Heart left ventricle (tissue), 16 donors: ENCODE results near the gene NEUROD6. TPM values are rescaled to one million over a fixed set of nuclear protein-coding genes. Genes with fewer than 3 reads are reported as not detected.

ENCODE experiments used
- ATAC-seq, 4 donors: fragments of 200-7000 bp; cut with Tn5 transposase; one replicate each; pipeline ENCODE4 v1.9.1; 2020 to 2022; ENCODE audit warnings: moderate library complexity in 4 of 4, mild to moderate bottlenecking in 3 of 4, moderate number of reproducible peaks in 1 of 4
- DNase-seq, 5 donors: peaks; one replicate each; pipeline ENCODE4 v3.0.0-alpha.2; 2020
- H3K27ac ChIP-seq, 12 donors: fragments of 200-600 bp; sonication (generic) in 4 of 12; one replicate each; pipeline versions ENCODE4 v1.5.0 to v1.8.0; 2016 to 2022; ENCODE audit warnings: mild to moderate bottlenecking in 2 of 12
- H3K27me3 ChIP-seq, 9 donors: fragments of 200-600 bp; sonication (generic) in 2 of 9; one replicate each; pipeline versions ENCODE4 v1.5.1 to v1.8.0; 2016 to 2022; ENCODE audit warnings: mild to moderate bottlenecking in 3 of 9
- H3K36me3 ChIP-seq, 9 donors: fragments of 200-600 bp; sonication (generic) in 2 of 9; one replicate each; pipeline versions ENCODE4 v1.5.0 to v1.8.0; 2018 to 2022; ENCODE audit warnings: mild to moderate bottlenecking in 2 of 9
- H3K4me1 ChIP-seq, 12 donors: fragments of 200-600 bp; sonication (generic) in 4 of 12; one replicate each; pipeline versions ENCODE4 v1.5.0 to v1.8.0; 2016 to 2022; ENCODE audit warnings: mild to moderate bottlenecking in 3 of 12
- H3K4me3 ChIP-seq, 12 donors: fragments of 200-600 bp; sonication (generic) in 4 of 12; one replicate each; pipeline versions ENCODE4 v1.5.0 to v1.8.0; 2017 to 2022; ENCODE audit warnings: mild to moderate bottlenecking in 9 of 12, moderate library complexity in 4 of 12
- H3K9me3 ChIP-seq, 12 donors: fragments of 200-600 bp; sonication (generic) in 4 of 12; one replicate each; pipeline versions ENCODE4 v1.5.0 to v1.8.0; 2016 to 2022; ENCODE audit warnings: mild to moderate bottlenecking in 1 of 12
- POLR2A ChIP-seq, 2 donors: fragments of 450-650 bp; IDR thresholded peaks; one replicate each; pipeline ENCODE4 v1.6.1; 2017; ENCODE audit warnings: antibody characterized with exemption in 2 of 2, mild to moderate bottlenecking in 2 of 2, moderate library complexity in 2 of 2
- WGBS, 4 donors: extraction: QIAGEN DNeasy Blood & Tissue Kit in 2 of 4; methylation state at CpG; one replicate each; pipeline versions ENCODE4 v1.1.5 to v1.1.7; 2013 to 2018; 5-methylcytosine and 5-hydroxymethylcytosine counted together
- intact Hi-C, 10 donors: fragments of 100-400 bp; cut with DNase I; formaldehyde crosslinking; loops; one replicate each; pipeline versions ENCODE4 v1.11.1 to v1.14.2; 2022
- polyA plus RNA-seq, 2 donors: library from polyadenylated mRNA; stranded (reverse); fragments of 200-250 nt; gene quantifications; one replicate each; pipeline ENCODE4 v1.2.3, GENCODE V29; 2013
- total RNA-seq, 9 donors: library from RNA; depleted of rRNA in 2 of 9; stranded (reverse); fragments of >200 nt in 2 of 9; fragmentation: NEBNext Ultra II Directional in 3 of 9; extraction: Animal tissue kit (Norgen Biotek cat#: 25700) in 3 of 9; gene quantifications; one replicate each; pipeline versions ENCODE4 v1.1.0 to v1.2.4, GENCODE V29; 2016 to 2023
- TF ChIP-seq, protein P1 (sequence below), 12 donors: fragments of 200-600 bp; sonication (generic) in 4 of 12; IDR thresholded peaks; one replicate each; pipeline versions ENCODE4 v1.5.0 to v1.8.0; 2018 to 2022; ENCODE audit warnings: antibody characterized with exemption in 12 of 12, mild to moderate bottlenecking in 5 of 12
- donor health status: ischemic (EF 13 %, LVEDD 7.1; RV severe dilation, severe dysfunction).
- donor health status: healthy with polysubstance abuse.
- donor health status: DM: no; HTN: yes; CAD: no.
- donor health status: DM: no; HTN: no; CAD: no.
- donor health status: ischemic (EF 25% LVEDD 6.9; RV normal size, moderate dysfunction).
- donor health status: ischemic (EF 25% LVEDD 5.7; RV mildly dilated, moderate dysfunction).
- donor health status: healthy.
- donor health status: DM: yes; HTN: yes; CAD: no.
- donor health status: ischemic (EF 35%, LVEDD 5.7; RV mildly dilated, moderate dysfunction).
- donor health status: nonischemic (EF 11% LVEDD 7.7; RV severe dilation, severe dysfunction).
- donor health status: DM: yes; HTN: yes; CAD: no.
- donor health status: PGD.
- donor health status: ischemic (EF 29% LVEDD 5.4; RV normal size, mild dysfunction).
- donor health status: nonischemic (EF 23%, LVEDD 6.1; RV moderate dilation, normal function).

Gene NEUROD6
- total and polyA plus RNA-seq, 11 donors, result not detected

DNA sequence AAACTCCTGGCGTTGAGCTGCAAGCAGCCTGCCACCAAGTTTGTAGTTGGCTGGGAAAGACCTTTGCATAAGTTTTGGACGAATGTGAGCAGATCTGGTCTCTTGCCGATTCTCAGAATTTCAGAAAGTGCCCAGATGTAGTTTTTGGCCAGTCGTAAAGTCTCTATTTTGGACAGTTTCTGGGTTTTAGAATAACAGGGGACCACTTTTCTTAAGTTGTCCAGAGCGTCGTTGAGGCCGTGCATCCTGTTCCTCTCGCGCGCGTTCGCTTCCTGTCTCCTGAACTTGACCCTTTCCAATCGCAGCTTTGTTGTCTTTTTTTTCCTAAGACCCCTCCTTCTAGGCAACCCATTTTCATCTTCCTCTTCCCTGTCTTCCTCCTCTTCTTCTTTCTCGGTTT lies 1.8 kb downstream of the NEUROD6 start:
- WGBS, 4 donors, result 53 to 64% (median 58%) methylated on average over 14 of the region's 14 CpGs

DNA sequence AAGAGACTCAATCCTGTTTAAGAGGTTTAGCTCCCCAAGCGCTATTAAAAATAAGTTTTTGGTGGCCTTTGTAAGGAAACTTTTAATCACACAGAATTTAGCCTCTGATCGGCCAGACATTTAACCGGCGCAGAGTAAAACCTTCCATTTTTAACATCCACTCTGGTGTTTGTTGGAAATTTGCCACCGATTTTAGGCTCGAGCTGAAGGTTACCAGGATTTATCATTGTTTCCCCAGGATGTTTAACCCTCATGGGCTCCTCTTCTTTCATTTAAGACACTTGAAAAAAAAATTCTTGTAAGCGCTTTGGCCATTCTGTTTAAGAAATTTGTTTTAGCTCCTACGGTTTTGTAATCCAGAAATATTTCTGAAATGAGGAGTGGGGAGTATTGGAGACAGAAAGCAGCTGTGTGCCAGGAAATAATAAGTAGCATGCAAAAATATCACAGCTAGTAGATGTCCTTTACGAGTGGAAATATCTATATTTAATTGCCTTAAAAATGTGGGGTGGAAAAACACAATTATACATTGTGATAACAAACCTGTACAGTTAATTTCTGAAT lies 3.4 kb downstream of the NEUROD6 start:
- DNase-seq (no peak), ATAC-seq (no peak)
- Histone ChIP-seq H3K4me1 (peaks cover 0 to 12% (median 0%) of the 10 kb centered on the region in 12 donors), H3K27ac (no peak overlapping the region), H3K27me3 (peaks cover 9 to 70% (median 34%) of the 10 kb centered on the region in 9 donors), H3K9me3 (no peaks in the 10 kb centered on the region), H3K4me3 (peak overlapping the region in 3 of 12 donors; percentile 32 to 40 (median 37)), H3K36me3 (no peaks in the 10 kb centered on the region)
- intact Hi-C loops, result no loop called here
- no peak for TF ChIP-seq POLR2A (IDR thresholded peaks at IDR 0.05)
- TF ChIP-seq, protein P1, sequence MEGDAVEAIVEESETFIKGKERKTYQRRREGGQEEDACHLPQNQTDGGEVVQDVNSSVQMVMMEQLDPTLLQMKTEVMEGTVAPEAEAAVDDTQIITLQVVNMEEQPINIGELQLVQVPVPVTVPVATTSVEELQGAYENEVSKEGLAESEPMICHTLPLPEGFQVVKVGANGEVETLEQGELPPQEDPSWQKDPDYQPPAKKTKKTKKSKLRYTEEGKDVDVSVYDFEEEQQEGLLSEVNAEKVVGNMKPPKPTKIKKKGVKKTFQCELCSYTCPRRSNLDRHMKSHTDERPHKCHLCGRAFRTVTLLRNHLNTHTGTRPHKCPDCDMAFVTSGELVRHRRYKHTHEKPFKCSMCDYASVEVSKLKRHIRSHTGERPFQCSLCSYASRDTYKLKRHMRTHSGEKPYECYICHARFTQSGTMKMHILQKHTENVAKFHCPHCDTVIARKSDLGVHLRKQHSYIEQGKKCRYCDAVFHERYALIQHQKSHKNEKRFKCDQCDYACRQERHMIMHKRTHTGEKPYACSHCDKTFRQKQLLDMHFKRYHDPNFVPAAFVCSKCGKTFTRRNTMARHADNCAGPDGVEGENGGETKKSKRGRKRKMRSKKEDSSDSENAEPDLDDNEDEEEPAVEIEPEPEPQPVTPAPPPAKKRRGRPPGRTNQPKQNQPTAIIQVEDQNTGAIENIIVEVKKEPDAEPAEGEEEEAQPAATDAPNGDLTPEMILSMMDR (IDR thresholded peaks at IDR 0.05), result no peak
- 48 to 59% (median 49%) methylated on average over 9 of the region's 9 CpGs for WGBS, 4 donors

More for the DNA sequence above, 1.8 kb downstream of the NEUROD6 start:
- H3K27ac ChIP-seq, result no peak overlapping the region
- DNase-seq (no peak), ATAC-seq (no peak)
- intact Hi-C loops, result no loop called here
- H3K9me3 ChIP-seq, result no peaks in the 10 kb centered on the region
- H3K36me3 ChIP-seq, result no peaks in the 10 kb centered on the region
- peaks cover 0 to 12% (median 0%) of the 10 kb centered on the region in 12 donors for H3K4me1 ChIP-seq
- peaks cover 9 to 74% (median 39%) of the 10 kb centered on the region in 9 donors for H3K27me3 ChIP-seq
- no peak for TF ChIP-seq POLR2A (IDR thresholded peaks at IDR 0.05)
- TF ChIP-seq, protein P1 (IDR thresholded peaks at IDR 0.05), result no peak
- no peak overlapping the region for H3K4me3 ChIP-seq

DNA sequence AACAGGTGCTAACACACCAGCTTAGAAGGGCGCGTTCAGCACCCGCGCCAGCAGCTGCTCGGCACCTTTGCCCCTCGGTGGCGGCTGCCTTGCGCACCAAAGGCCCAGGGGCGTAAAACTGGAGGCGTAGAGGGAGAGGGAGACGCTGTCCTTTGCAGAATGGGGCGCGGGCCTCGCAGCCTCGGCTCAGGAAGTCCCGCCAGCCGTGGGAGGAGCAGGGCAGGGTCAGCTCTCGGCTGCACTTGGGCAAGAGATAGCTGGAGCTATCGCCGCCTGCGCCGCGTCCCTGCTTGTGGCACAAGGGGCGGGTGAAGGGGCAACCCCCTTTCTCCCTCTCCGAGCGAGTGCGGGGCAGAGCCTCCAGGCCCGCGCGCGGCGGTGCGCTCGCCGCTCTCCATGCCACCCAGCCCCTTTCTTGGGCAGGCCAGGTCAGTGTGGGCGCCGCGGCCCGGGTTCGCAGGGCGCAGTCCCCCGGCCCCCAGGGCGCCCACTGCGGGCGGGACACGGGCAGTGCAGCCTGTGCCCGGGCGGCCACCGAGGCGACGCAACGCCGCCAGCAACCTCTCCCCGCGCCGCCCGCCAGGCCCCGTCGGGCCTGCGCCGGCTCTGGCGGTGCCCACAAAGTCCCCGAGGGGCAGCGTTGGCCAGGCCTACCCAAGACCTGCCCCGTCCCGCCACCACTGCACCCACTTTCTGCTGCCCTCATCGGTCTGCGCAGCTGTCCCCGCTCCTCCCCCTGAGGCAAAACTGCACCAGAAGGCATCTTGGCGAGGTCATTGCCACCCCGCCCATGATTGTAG lies 4.1 kb downstream of the NEUROD6 start:
- WGBS, 4 donors, result 6 to 9% (median 7%) methylated on average over 36 to 71 of the region's 71 CpGs
- Histone ChIP-seq H3K36me3 (no peaks in the 10 kb centered on the region), H3K27ac (peak overlapping the region in 1 of 12 donors; percentile 18), H3K4me1 (peaks cover 0 to 12% (median 0%) of the 10 kb centered on the region in 12 donors), H3K4me3 (peak overlapping the region in 7 of 12 donors; percentile 5 to 40 (median 22)), H3K27me3 (peaks cover 5 to 69% (median 34%) of the 10 kb centered on the region in 9 donors), H3K9me3 (no peaks in the 10 kb centered on the region)
- intact Hi-C loops, result no loop called here
- no peak for DNase-seq
- ATAC-seq, result peak in 2 of 4 donors; percentile 22 to 31
- TF ChIP-seq, protein P1 (IDR thresholded peaks at IDR 0.05), result peak in 2 of 12 donors; percentile 11 to 12
- TF ChIP-seq POLR2A (IDR thresholded peaks at IDR 0.05), result no peak

DNA sequence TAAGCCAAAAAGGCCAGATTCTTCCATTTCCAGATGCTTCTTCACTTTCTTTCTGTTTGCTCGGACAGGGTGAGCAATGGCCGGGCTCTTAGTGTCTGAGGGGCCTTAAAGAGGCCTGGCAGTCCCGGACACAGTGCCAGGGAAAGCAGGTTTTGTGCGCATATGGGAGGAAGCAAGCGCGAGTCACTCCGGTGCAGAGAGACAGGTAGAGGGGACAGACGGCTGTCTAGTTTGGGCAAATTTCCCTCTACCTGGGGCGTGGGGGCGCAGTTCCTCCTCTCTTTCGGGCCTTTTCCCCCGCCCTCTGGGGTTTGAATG lies 4.7 kb downstream of the NEUROD6 start:
- intact Hi-C loops, result no loop called here
- Histone ChIP-seq H3K4me1 (peaks cover 0 to 12% (median 0%) of the 10 kb centered on the region in 12 donors), H3K27me3 (peaks cover 5 to 68% (median 34%) of the 10 kb centered on the region in 9 donors), H3K9me3 (no peaks in the 10 kb centered on the region), H3K27ac (peak overlapping the region in 1 of 12 donors; percentile 18), H3K4me3 (peak overlapping the region in 7 of 12 donors; percentile 5 to 40 (median 22)), H3K36me3 (no peaks in the 10 kb centered on the region)
- ATAC-seq, result no peak
- TF ChIP-seq POLR2A (IDR thresholded peaks at IDR 0.05), result no peak
- TF ChIP-seq, protein P1 (IDR thresholded peaks at IDR 0.05), result no peak
- DNase-seq, result no peak
- WGBS, 4 donors, result 12 to 28% (median 19%) methylated on average over 12 of the region's 12 CpGs
